ENCODE results near the gene C19orf25.
A peak's percentile ranks its signal among the peaks of the same experiment; 100 is the strongest.
"Not testable (repeated sequence)": the region's sequence is repeated elsewhere in the genome, so short reads cannot be mapped to it uniquely, and the experiment has no call there.

C19orf25 gene

DNA sequence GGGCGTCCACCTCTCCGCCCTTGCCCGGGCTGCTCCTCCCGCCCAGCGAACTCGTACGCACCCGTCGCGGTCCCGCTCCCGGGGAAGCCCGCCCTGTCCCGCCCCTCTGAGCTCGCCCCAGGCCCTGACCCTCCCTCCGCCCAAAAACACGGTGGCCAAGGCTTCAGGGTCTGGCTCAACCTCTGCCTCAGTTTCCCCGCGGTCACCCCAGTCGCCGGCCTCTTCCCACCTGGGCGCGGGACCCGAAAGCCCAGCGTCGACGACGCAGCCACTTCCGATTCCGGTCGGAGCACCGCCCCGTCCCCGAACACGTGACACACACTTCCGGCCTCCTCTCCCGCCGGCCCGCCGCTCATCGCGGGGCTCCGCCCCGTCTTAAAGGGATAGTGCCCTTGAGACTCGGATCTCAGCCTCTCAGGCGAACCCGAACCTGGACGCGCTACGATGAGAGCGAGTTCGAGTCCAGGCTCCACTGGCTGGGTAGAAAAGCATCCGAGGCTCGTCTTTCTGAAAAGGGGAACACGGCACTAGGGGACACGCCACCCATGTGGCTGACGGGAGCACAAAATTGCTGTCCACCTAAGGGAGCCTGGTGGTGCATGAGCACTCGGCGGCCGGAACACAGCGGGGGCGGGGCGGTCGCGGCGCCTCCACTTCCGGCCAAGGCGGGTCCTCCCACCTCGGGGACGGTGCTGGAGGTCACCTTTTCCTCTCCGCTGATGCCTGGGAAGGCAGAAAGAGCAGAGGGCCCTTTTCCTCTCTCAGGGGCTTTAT is at the start of gene C19orf25:
TSS of gene C19orf25 (minus strand) at position 282 of the 774 bp plus-strand sequence. CDS start 312 bp downstream, outside the sequence.
- intact Hi-C loops (cut with DNase I) = no loop called here

GRCh38 chr19:1527650-1528309 is 48.8 kb upstream of the C19orf25 start:
- no peak for DNase-seq
- intact Hi-C loops (cut with DNase I) = no loop called here

More for the DNA sequence above, at the start of gene C19orf25:
- DNase-seq = peak; percentile 89 to 99 (median 96)

GRCh38 chr19:1526979-1527649 is 48.1 kb upstream of the C19orf25 start:
- intact Hi-C loops (cut with DNase I) = no loop called here
- no peak for DNase-seq

GRCh38 chr19:1526066-1526778 is 47.2 kb upstream of the C19orf25 start:
- intact Hi-C loops (cut with DNase I) = no loop called here
- DNase-seq = no peak

DNA sequence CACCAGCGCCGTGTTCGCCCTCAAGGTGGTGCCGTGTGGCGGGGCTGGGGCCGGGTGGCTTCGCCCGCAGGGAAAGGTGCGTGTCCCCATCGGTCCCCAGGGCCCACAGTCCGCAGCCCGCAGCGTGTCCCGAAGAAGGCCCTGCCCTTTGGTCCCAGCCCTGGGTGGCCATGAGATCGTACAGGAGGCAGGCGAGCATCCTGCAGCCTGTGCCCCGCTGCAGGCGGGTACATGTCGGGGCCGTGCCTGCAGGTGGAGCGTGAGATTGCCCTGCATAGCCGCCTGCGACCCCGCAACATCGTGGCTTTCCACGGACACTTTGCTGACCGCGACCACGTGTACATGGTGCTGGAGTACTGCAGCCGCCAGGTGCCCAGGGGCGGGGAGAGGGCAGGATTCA is 46.3 kb upstream of the C19orf25 start:
- DNase-seq = no peak
- intact Hi-C loops (cut with DNase I) = no loop called here

GRCh38 chr19:1524972-1525325 is 45.9 kb upstream of the C19orf25 start:
- intact Hi-C loops (cut with DNase I) = no loop called here
- DNase-seq = no peak

- intact Hi-C loops (cut with DNase I) = no loop called here
- DNase-seq = no peak
These were observed 45.4 kb upstream of the C19orf25 start for GRCh38 chr19:1524287-1524971.

DNA sequence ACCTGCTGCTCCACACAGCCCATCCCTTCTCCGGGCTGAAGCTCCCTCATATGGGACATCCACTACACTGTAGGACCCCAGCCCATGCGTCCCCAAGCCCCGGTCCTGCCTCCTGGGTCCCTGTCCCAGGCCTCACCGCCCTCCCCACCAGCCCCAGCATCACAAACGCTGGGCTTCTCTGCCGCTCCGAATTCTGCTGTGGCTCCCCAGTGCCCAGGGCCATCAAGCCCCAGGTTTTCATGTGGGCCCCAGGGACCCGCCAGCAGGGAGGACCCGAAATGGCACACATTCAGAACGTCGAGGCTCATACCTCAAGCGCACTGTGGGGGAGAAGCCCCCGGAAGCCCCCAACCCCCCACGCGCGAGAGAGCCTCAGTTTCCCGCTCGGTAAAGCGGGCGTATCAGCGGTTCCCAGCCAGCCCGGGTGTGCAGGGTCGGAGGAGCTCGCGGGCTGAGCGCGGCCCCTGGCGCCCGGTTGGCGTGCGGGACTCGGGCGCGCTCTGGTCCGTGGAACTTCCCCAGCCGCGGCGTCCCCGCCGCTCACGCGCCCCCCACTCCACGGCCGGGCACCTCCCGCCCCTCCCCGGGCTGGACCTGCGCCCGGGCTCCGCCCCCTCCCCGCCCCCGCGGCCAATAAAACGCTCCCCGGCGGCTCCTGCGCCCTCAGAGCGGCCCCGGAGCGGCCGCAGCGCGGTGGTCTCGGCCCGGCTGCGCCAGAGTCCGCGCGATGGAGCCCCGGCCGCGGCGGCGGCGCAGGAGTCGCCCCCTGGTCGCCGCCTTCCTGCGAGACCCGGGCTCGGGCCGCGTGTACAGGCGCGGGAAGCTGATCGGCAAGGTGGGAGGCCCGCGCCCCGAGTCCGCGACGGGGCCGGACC is 44.6 kb upstream of the C19orf25 start, which contains the start of gene PLK5:
TSS of gene PLK5 (plus strand) at position 666 of the 875 bp plus-strand sequence. CDS start 2,920 bp downstream, outside the sequence.
- peak in 24 of 42 donors; percentile 7 to 71 (median 34) for DNase-seq
- intact Hi-C loops (cut with DNase I) = no loop called here

- DNase-seq = no peak
- intact Hi-C loops (cut with DNase I) = no loop called here
These were observed 43.8 kb upstream of the C19orf25 start for GRCh38 chr19:1522838-1523237.

- intact Hi-C loops (cut with DNase I) = no loop called here
- DNase-seq = no peak
These were observed 43.0 kb upstream of the C19orf25 start for GRCh38 chr19:1522061-1522460.

DNA sequence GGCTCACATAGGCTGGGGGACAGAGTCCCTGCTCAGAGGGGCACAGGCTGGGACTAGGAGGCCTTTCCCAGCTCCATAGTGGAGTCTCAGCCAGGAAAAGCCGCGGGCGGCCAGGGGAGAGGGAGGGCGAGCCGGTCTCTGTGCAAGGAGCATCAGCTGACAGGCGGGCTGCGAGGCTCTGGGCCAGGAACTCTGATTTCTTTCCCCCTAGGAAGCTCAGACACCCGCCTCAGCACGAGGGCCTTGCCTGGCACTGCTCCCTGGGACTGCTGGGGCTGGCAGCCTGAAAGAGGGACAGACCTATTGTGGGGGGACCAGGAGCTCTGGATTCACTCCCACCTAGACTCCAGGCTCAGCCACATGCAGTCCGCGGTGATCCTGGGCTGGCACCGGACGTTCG is 42.6 kb upstream of the C19orf25 start:
- intact Hi-C loops (cut with DNase I) = no loop called here
- DNase-seq = peak; percentile 10 to 84 (median 58)

DNA sequence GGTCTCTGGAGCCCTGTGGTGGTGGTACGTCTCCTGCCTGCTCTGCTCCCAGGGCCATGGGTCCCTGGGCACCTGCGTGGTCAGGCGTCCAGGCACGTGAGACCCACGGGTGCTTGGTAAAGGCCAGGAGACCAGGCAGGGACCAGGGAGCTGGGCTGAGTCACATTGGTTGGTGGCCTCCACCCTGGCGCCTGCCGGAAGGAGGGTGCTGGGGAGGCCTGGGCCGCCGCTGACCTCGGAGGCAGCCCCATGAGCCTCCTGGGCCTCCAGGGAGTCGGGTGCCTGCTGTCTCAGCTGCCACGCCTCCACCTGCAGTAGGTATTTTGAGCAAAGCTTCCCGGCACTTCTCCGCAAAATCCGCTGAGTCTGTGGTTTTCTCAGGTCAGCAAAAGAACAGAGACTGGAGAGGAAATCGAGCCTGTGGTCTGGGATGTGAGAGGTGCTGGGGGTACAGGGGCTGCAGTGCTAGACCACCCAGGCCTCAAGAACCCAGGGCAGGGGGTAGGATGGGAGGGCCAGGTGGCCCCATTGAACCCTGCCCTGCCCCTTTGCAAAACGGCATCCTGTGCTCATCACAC is 41.3 kb upstream of the C19orf25 start:
- intact Hi-C loops (cut with DNase I) = no loop called here

GRCh38 chr19:1519802-1520201 is 40.8 kb upstream of the C19orf25 start:
- intact Hi-C loops (cut with DNase I) = not testable (repeated sequence)

More for the DNA sequence above, 41.3 kb upstream of the C19orf25 start:
- DNase-seq = no peak

GRCh38 chr19:1518471-1518870 is 39.5 kb upstream of the C19orf25 start:
- no peak for DNase-seq
- intact Hi-C loops (cut with DNase I) = no loop called here

More at GRCh38 chr19:1519802-1520201, 40.8 kb upstream of the C19orf25 start:
- DNase-seq = not testable (repeated sequence)

- no peak for DNase-seq
- intact Hi-C loops (cut with DNase I) = no loop called here
These were observed 37.4 kb upstream of the C19orf25 start for GRCh38 chr19:1516395-1516753.

GRCh38 chr19:1514986-1515721 is 36.1 kb upstream of the C19orf25 start:
- intact Hi-C loops (cut with DNase I) = no loop called here
- DNase-seq = no peak

DNA sequence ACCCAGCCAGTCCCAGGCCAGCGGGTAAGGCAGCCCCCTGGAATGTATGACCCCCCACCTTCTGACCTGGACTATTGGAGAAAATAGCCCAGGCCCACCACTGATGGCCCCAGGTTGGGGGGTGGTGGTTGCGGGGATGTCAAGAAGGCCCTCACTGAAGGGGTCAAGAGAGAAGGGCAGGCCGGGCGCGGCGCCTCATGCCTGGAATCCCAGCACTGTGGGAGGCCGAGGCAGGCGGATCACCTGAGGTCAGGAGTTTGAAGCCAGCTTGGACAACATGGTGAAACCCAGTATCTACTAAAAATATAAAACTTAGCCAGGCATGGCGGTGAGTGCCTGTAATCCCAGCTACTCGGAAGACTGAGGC is 35.3 kb upstream of the C19orf25 start:
- no peak for DNase-seq
- intact Hi-C loops (cut with DNase I) = no loop called here
